PC-3 (cell line): ENCODE measurements around the gene DNM3. TPM values are rescaled to one million over a fixed set of nuclear protein-coding genes. Genes with fewer than 3 reads are reported as not detected.

Source experiments
- ATAC-seq: fragments of 200-7000 bp; cut with Tn5 transposase; 2 replicates; pipeline ENCODE4 v1.9.1; 2020; ENCODE audit warnings: mild to moderate bottlenecking, moderate library complexity
- BruUV-seq: library from RNA; stranded (reverse); fragments of 400-500 nt; replicated peaks from 2 replicates; lab custom pipeline; 2021; lab: Mats Ljungman, UMichigan
- CTCF ChIA-PET: fragments of 300-600 bp; sonication (Branson Sonifier 250); formaldehyde crosslinking; loops from one replicate; lab custom pipeline; 2022; ENCODE audit warnings: antibody characterized with exemption; lab: Charles Lee
- POLR2A ChIA-PET: fragments of 300-600 bp; sonication (Branson Sonifier 250); formaldehyde crosslinking; loops from one replicate; lab custom pipeline; 2022; ENCODE audit warnings: antibody characterized with exemption; ENCODE audit not compliant: unreplicated experiment; lab: Charles Lee
- DNase-seq: peaks from one replicate; pipeline ENCODE4 v3.0.0-alpha.2; 2015
- H2AFZ ChIP-seq: fragments of 300-600 bp; sonication (generic); 2 replicates; pipeline ENCODE4 v1.6.0; 2016; ENCODE audit warnings: antibody characterized with exemption, low read length
- H3F3A ChIP-seq: fragments of 300-600 bp; sonication (generic); one replicate; pipeline ENCODE4 v1.6.0; 2017; ENCODE audit warnings: antibody characterized with exemption, low read length, control low read depth, mild to moderate bottlenecking; ENCODE audit not compliant: unreplicated experiment
- H3K27ac ChIP-seq: fragments of 300-600 bp; sonication (generic); 2 replicates; pipeline ENCODE4 v1.5.1; 2016; ENCODE audit warnings: mild to moderate bottlenecking, low read length
- H3K27me3 ChIP-seq: fragments of 300-600 bp; sonication (generic); 2 replicates; pipeline ENCODE4 v1.6.1; 2016; ENCODE audit warnings: low read length, mixed read lengths
- H3K36me3 ChIP-seq: fragments of 300-600 bp; sonication (generic); 2 replicates; pipeline ENCODE4 v1.6.1; 2016; ENCODE audit warnings: low read depth, mixed run types, low read length, mixed read lengths
- H3K4me1 ChIP-seq: fragments of 300-600 bp; sonication (generic); 2 replicates; pipeline ENCODE4 v1.5.1; 2016; ENCODE audit warnings: low read length; ENCODE audit not compliant: insufficient read depth
- H3K4me2 ChIP-seq: fragments of 300-600 bp; sonication (generic); 2 replicates; pipeline ENCODE4 v1.6.0; 2016; ENCODE audit warnings: low read length
- H3K4me3 ChIP-seq: fragments of 300-600 bp; sonication (generic); 2 replicates; pipeline ENCODE4 v1.5.1; 2016; ENCODE audit warnings: mild to moderate bottlenecking, low read length, mixed read lengths
- H3K79me2 ChIP-seq: fragments of 300-600 bp; sonication (generic); 2 replicates; pipeline ENCODE4 v1.6.1; 2017; ENCODE audit warnings: low read length, mixed read lengths
- H3K9ac ChIP-seq: fragments of 300-600 bp; sonication (generic); 2 replicates; pipeline ENCODE4 v1.6.0; 2016; ENCODE audit warnings: mild to moderate bottlenecking, low read length
- H3K9me2 ChIP-seq: fragments of 300-600 bp; sonication (generic); replicated peaks from 2 replicates; pipeline ENCODE4 v1.6.1; 2016; ENCODE audit warnings: mixed run types, low read length, mixed read lengths
- H3K9me3 ChIP-seq: fragments of 300-600 bp; sonication (generic); 2 replicates; pipeline ENCODE4 v1.6.1; 2016; ENCODE audit warnings: low read length, mixed read lengths
- H4K20me1 ChIP-seq: fragments of 300-600 bp; sonication (generic); 2 replicates; pipeline ENCODE4 v1.6.1; 2016; ENCODE audit warnings: low read length, mixed read lengths
- CTCF ChIP-seq: fragments of 300-600 bp; sonication (generic); conservative IDR thresholded peaks from 2 replicates; pipeline ENCODE4 v1.5.1; 2017; ENCODE audit warnings: antibody characterized with exemption, low read depth, mild to moderate bottlenecking, low read length
- EZH2 ChIP-seq: fragments of 300-600 bp; sonication (generic); IDR thresholded peaks from one replicate; pipeline ENCODE4 v1.6.1; 2017; ENCODE audit warnings: antibody characterized with exemption, mild to moderate bottlenecking, low read length; ENCODE audit not compliant: unreplicated experiment
- EZH2phosphoT487 ChIP-seq: fragments of 300-600 bp; sonication (generic); IDR thresholded peaks from 2 replicates; pipeline ENCODE4 v1.6.1; 2018; ENCODE audit warnings: mild to moderate bottlenecking, antibody characterized with exemption, low read length, borderline replicate concordance
- intact Hi-C: fragments of 100-400 bp; cut with micrococcal nuclease; formaldehyde crosslinking; loops from 2 replicates; pipeline ENCODE4 v1.9.0; 2023
- total RNA-seq: library from RNA; depleted of rRNA; stranded (reverse); fragments of >200 nt; gene quantifications from 2 replicates; pipeline ENCODE4 v1.2.3, GENCODE V29; 2014

Gene DNM3
- total RNA-seq, 1 experiment from 2014 or later = 0.98 TPM

GRCh38 chr1:172339842-172340241 lies 498.5 kb downstream of the DNM3 start:
- POLR2A ChIA-PET = no interaction called here

GRCh38 chr1:172340520-172340919 lies 499.2 kb downstream of the DNM3 start:
- Histone ChIP-seq H3K4me2 (no peak overlapping the region), H3K27ac (no peak overlapping the region), H3K9me3 (no peaks in the 10 kb centered on the region), H2AFZ (no peak overlapping the region), H3K9ac (no peak overlapping the region), H3K4me1 (peaks cover 24% of the 10 kb centered on the region), H3F3A (peaks cover 4% of the 10 kb centered on the region), H3K79me2 (no peaks in the 10 kb centered on the region), H3K27me3 (no peaks in the 10 kb centered on the region), H3K36me3 (no peaks in the 10 kb centered on the region), H3K9me2 (no peaks in the 10 kb centered on the region), H3K4me3 (no peak overlapping the region), H4K20me1 (no peaks in the 10 kb centered on the region)
- BruUV-seq = no TSS peak
- TF ChIP-seq EZH2 = no peak
- no peak for TF ChIP-seq CTCF
- TF ChIP-seq EZH2phosphoT487 = no peak
- intact Hi-C loops = loop anchor here (5.0 kb wide), 1 partner anchor 57 kb away; no protein-coding TSS in a partner anchor
- ATAC-seq (no peak), DNase-seq (no peak)
- ChIA-PET CTCF (no interaction called here), POLR2A (no interaction called here)

More at GRCh38 chr1:172339842-172340241, 498.5 kb downstream of the DNM3 start:
- Histone ChIP-seq H3K36me3 (no peaks in the 10 kb centered on the region), H3K4me1 (peaks cover 24% of the 10 kb centered on the region), H3K9me2 (no peaks in the 10 kb centered on the region), H3K79me2 (no peaks in the 10 kb centered on the region), H3K9ac (no peak overlapping the region), H3K27me3 (no peaks in the 10 kb centered on the region), H2AFZ (no peak overlapping the region), H4K20me1 (no peaks in the 10 kb centered on the region), H3K4me3 (no peak overlapping the region), H3F3A (peaks cover 4% of the 10 kb centered on the region), H3K9me3 (no peaks in the 10 kb centered on the region), H3K27ac (no peak overlapping the region), H3K4me2 (no peak overlapping the region)
- no TSS peak for BruUV-seq
- intact Hi-C loops = loop anchor here (5.0 kb wide), 1 partner anchor 57 kb away; no protein-coding TSS in a partner anchor
- DNase-seq = no peak
- no peak for ATAC-seq
- CTCF ChIA-PET = no interaction called here
- TF ChIP-seq CTCF = no peak
- TF ChIP-seq EZH2 = no peak
- no peak for TF ChIP-seq EZH2phosphoT487

DNA sequence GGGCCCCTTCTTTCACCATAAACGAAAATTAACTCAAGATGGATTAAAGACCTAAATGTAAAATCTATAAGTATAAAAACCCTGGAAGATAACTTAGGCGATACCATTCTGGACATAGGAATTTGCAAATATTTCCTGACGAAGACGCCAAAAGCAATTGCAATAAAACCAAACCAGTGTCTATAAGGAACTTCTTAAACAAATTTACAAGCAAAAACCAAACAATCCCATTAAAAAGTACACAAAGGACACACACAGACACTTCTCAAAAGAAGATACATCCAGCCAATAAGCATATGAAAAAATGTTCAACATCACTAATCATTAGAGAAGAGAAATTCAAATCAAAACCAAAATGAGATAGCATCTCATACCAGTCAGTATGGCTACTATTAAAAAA lies 500.4 kb downstream of the DNM3 start:
- Histone ChIP-seq H3K9ac (no peak overlapping the region), H3K4me1 (peaks cover 24% of the 10 kb centered on the region), H4K20me1 (no peaks in the 10 kb centered on the region), H3K27me3 (no peaks in the 10 kb centered on the region), H3K4me2 (no peak overlapping the region), H3K9me3 (no peaks in the 10 kb centered on the region), H3K27ac (no peak overlapping the region), H3K36me3 (no peaks in the 10 kb centered on the region), H3K9me2 (no peaks in the 10 kb centered on the region), H3F3A (peaks cover 4% of the 10 kb centered on the region), H3K4me3 (no peak overlapping the region), H3K79me2 (no peaks in the 10 kb centered on the region), H2AFZ (no peak overlapping the region)
- DNase-seq = no peak
- ChIA-PET CTCF (no interaction called here), POLR2A (no interaction called here)
- intact Hi-C loops = loop anchor here (5.0 kb wide), 1 partner anchor 56 kb away; no protein-coding TSS in a partner anchor
- no peak for ATAC-seq
- no TSS peak for BruUV-seq
- TF ChIP-seq CTCF = no peak
- no peak for TF ChIP-seq EZH2phosphoT487
